Measurements from ENCODE around the gene SLC17A9. TPM values are rescaled to one million over a fixed set of nuclear protein-coding genes. Genes with fewer than 3 reads are reported as not detected.

The SLC17A9 gene
- total RNA-seq, 1 experiment from 2014 or later = 0.22 TPM

GRCh38 chr20:62949962-62950361, 2.5 kb upstream of the SLC17A9 start:
- Histone ChIP-seq H3K4me1 (replicated peaks; ENCODE audit: insufficient read depth) (no peaks in the 10 kb centered on the region), H3K4me2 (no peak overlapping the region), H4K20me1 (ENCODE audit: insufficient read depth) (peaks cover 22% of the 10 kb centered on the region), H3K79me2 (ENCODE audit: low read depth) (no peaks in the 10 kb centered on the region), H3F3A (ENCODE audit: insufficient read depth, low read depth) (no peaks in the 10 kb centered on the region), H3K9me3 (ENCODE audit: insufficient read depth, low read depth) (no peaks in the 10 kb centered on the region), H3K9me2 (ENCODE audit: insufficient read depth) (no peaks in the 10 kb centered on the region), H3K27me3 (ENCODE audit: insufficient read depth, low read depth) (no peaks in the 10 kb centered on the region), H3K4me3 (no peak overlapping the region), H3K27ac (no peak overlapping the region), H2AFZ (no peak overlapping the region), H3K36me3 (ENCODE audit: low read depth) (peaks cover 11% of the 10 kb centered on the region; the same call in 1 of the 2 replicates)
- intact Hi-C loops (cut with micrococcal nuclease; ENCODE audit: unreplicated experiment) = no loop called here
- no peak for DNase-seq
- CTCF ChIA-PET = no interaction called here
- POLR2A ChIA-PET (ENCODE audit: unreplicated experiment) = no interaction called here
- no TSS peak for BruUV-seq (replicated peaks)
- TF ChIP-seq CTCF (conservative IDR thresholded peaks at IDR 0.05) (no peak), EZH2 (IDR thresholded peaks at IDR 0.05; ENCODE audit: low read depth) (no peak)

GRCh38 chr20:62950741-62951140, 1.8 kb upstream of the SLC17A9 start:
- Histone ChIP-seq H3K79me2 (ENCODE audit: low read depth) (no peaks in the 10 kb centered on the region), H3K4me3 (no peak overlapping the region), H4K20me1 (ENCODE audit: insufficient read depth) (peaks cover 19% of the 10 kb centered on the region), H3K9me3 (ENCODE audit: insufficient read depth, low read depth) (no peaks in the 10 kb centered on the region), H2AFZ (no peak overlapping the region), H3K4me1 (replicated peaks; ENCODE audit: insufficient read depth) (no peaks in the 10 kb centered on the region), H3K9me2 (ENCODE audit: insufficient read depth) (no peaks in the 10 kb centered on the region), H3K27ac (no peak overlapping the region), H3K4me2 (no peak overlapping the region), H3K27me3 (ENCODE audit: insufficient read depth, low read depth) (no peaks in the 10 kb centered on the region), H3K36me3 (ENCODE audit: low read depth) (peaks cover 11% of the 10 kb centered on the region; the same call in 1 of the 2 replicates), H3F3A (ENCODE audit: insufficient read depth, low read depth) (no peaks in the 10 kb centered on the region)
- ChIA-PET POLR2A (ENCODE audit: unreplicated experiment) (no interaction called here), CTCF (no interaction called here)
- intact Hi-C loops (cut with micrococcal nuclease; ENCODE audit: unreplicated experiment) = no loop called here
- no peak for DNase-seq
- BruUV-seq (replicated peaks) = no TSS peak
- TF ChIP-seq EZH2 (IDR thresholded peaks at IDR 0.05; ENCODE audit: low read depth) (no peak), CTCF (conservative IDR thresholded peaks at IDR 0.05) (no peak)

DNA sequence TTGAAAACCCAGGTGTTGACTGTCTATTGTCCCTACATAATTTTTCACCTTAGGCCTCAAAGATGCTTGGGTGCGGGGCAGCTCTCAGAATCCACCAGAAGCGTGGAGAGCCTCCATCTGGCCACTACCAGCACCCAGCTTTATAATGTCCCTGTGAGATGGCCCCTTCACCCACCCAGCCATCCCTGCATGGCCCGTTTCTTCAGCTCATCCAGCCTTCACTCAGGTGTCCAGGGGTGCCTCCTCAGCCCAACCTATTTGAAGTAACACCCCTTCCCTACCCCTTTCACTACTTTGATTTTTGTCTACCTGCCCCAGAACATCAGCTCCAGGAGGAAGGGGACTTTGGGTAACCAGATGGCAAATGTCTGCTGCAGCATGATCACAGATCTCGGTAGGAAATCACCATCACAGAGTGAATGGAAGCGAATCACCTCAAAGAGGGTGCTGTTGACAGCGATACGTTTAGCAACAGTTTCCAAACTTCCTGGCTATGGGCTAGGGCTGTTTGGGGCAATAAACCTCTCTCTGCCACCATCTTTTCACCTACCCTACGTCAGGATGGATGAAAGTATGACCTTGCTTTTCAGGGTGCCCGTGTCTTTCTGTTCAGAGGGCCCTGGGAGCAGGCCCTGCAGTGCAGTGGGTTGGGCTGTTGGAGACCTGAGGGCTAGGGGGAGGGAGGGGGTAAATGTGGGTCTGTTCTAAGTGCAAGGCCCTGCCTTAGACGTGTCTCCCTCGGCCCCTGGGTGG, 1.2 kb upstream of the SLC17A9 start:
- Histone ChIP-seq H3K4me1 (replicated peaks; ENCODE audit: insufficient read depth) (no peaks in the 10 kb centered on the region), H3K4me3 (no peak overlapping the region), H4K20me1 (ENCODE audit: insufficient read depth) (peaks cover 13% of the 10 kb centered on the region; the same call in 1 of the 2 replicates), H3K27ac (no peak overlapping the region), H3K9me3 (ENCODE audit: insufficient read depth, low read depth) (no peaks in the 10 kb centered on the region), H3K27me3 (ENCODE audit: insufficient read depth, low read depth) (no peaks in the 10 kb centered on the region), H3K79me2 (ENCODE audit: low read depth) (no peaks in the 10 kb centered on the region), H3K9me2 (ENCODE audit: insufficient read depth) (no peaks in the 10 kb centered on the region), H3F3A (ENCODE audit: insufficient read depth, low read depth) (no peaks in the 10 kb centered on the region), H3K4me2 (no peak overlapping the region), H2AFZ (no peak overlapping the region), H3K36me3 (ENCODE audit: low read depth) (peaks cover 11% of the 10 kb centered on the region; the same call in 1 of the 2 replicates)
- no peak for TF ChIP-seq CTCF (conservative IDR thresholded peaks at IDR 0.05)
- no peak for TF ChIP-seq EZH2 (IDR thresholded peaks at IDR 0.05; ENCODE audit: low read depth)
- no peak for DNase-seq
- CTCF ChIA-PET = no interaction called here
- intact Hi-C loops (cut with micrococcal nuclease; ENCODE audit: unreplicated experiment) = no loop called here
- POLR2A ChIA-PET (ENCODE audit: unreplicated experiment) = interaction anchor here (0.7 kb wide), 1 partner anchor 13 kb away, joined by 3 read pairs; no protein-coding TSS in a partner anchor
- BruUV-seq (replicated peaks) = no TSS peak

Data from PC-9 (cell line).